ENCODE measurements around the gene FAH.
A peak's percentile ranks its signal among the peaks of the same experiment; 100 is the strongest.

FAH gene

GRCh38 chr15:80202016-80202315 is 49.2 kb downstream of the FAH start:
- no peak for DNase-seq

GRCh38 chr15:80202641-80203360 is 50.0 kb downstream of the FAH start:
- no peak for DNase-seq

GRCh38 chr15:80203361-80203885 is 50.6 kb downstream of the FAH start:
- no peak for DNase-seq

- no peak for DNase-seq
These were observed 51.4 kb downstream of the FAH start for GRCh38 chr15:80204231-80204630.

GRCh38 chr15:80207887-80208286 is 55.1 kb downstream of the FAH start:
- no peak for DNase-seq

- no peak for DNase-seq
These were observed 56.2 kb downstream of the FAH start for GRCh38 chr15:80208758-80209734.

- DNase-seq = no peak
These were observed 58.1 kb downstream of the FAH start for GRCh38 chr15:80210611-80211573.

GRCh38 chr15:80211976-80212375 is 59.2 kb downstream of the FAH start:
- no peak for DNase-seq

- no peak for DNase-seq
These were observed 62.1 kb downstream of the FAH start for GRCh38 chr15:80214910-80215309.

- DNase-seq = no peak
These were observed 63.3 kb downstream of the FAH start for GRCh38 chr15:80216141-80216540.

GRCh38 chr15:80216911-80217310 is 64.1 kb downstream of the FAH start:
- no peak for DNase-seq

GRCh38 chr15:80217327-80217900 is 64.6 kb downstream of the FAH start:
- DNase-seq = no peak

- DNase-seq = no peak
These were observed 67.2 kb downstream of the FAH start for GRCh38 chr15:80219955-80220354.

GRCh38 chr15:80228959-80229610 is 76.3 kb downstream of the FAH start:
- DNase-seq = no peak

- DNase-seq = no peak
These were observed 78.6 kb downstream of the FAH start for GRCh38 chr15:80231371-80231770.

GRCh38 chr15:80233581-80233980 is 80.8 kb downstream of the FAH start:
- no peak for DNase-seq

- DNase-seq = peak; percentile 6
These were observed 82.1 kb downstream of the FAH start for GRCh38 chr15:80234883-80235282.

Data from effector CD4-positive, alpha-beta T cell (primary cell).